SU-DHL-6 (cell line): ENCODE measurements around the gene WDR38.

Source experiments
- CTCF ChIP-seq: fragments of 200-600 bp; sonication (generic); IDR thresholded peaks from one replicate; pipeline ENCODE4 v1.5.1; 2017; ENCODE audit warnings: antibody characterized with exemption, mild to moderate bottlenecking, low read length, moderate library complexity; ENCODE audit not compliant: insufficient read depth, poor library complexity, severe bottlenecking
- EZH2phosphoT487 ChIP-seq: fragments of 200-600 bp; sonication (generic), shearing (Covaris generic); conservative IDR thresholded peaks from 2 replicates; pipeline ENCODE4 v1.6.1; 2018; ENCODE audit warnings: mild to moderate bottlenecking, antibody characterized with exemption, low read length, moderate library complexity, mixed read lengths

DNA sequence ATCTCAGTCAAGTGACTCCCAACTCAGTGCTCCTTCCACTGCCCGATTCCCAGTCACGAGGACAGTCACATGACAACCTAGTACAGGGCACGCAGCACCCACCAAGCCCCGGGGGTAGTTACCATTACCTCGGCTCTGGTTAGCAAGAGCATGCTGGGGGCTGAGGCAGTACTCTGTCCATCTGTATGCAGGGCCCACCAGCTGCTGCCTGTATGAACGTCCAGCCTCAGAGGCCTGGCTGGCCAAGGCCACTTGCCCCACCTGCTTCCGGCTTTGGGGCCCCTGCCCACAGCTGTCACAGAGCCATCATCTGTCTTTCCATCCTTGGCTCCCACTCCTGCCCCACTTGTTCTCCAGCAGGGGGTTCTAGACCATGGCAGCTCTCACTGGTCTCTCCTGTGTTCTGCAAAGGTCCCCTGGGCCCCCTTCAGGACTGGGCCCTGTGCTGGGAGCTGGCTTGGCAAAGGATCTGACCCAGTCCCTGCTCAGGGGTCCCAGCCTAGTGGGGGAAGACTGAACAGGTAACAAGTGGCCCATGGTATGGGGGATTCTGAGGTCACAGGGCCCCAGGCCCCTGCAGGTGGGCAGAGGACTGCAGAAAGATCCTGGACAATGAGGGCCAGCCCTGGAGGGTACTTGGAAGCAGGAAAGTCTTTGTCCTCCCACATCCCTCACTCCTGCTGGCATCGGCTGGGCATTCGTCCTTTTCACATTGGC, 5.2 kb downstream of the WDR38 start:
- TF ChIP-seq CTCF (no peak), EZH2phosphoT487 (no peak)
